ENCODE measurements around the gene TCEA3. TPM values are rescaled to one million over a fixed set of nuclear protein-coding genes. Genes with fewer than 3 reads are reported as not detected.

The TCEA3 gene
- polyA plus RNA-seq, 3 donors, result 0.26 to 0.52 TPM; not detected in 1

DNA sequence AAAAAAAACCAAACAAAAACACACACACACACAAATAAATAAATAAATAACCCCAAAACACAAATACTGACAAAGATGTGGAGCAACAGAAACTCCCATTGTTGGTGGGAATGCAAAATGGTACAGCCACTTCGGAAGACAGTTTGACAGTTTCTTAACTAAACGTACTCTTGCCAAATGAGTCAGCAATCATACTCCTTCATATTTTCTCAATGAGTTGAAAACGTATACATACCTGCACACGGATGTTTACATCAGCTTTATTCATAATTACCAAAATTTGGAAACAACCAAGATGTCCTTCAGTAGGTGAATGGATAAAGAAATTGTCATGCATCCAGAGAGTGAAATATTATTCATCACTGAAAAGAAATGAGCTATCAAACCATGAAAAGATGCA lies 36.0 kb upstream of the TCEA3 start:
- Mint-ChIP-seq H3K4me1 (no peaks in the 10 kb centered on the region), H3K27me3 (ENCODE audit: low read depth in 3 of 3) (peaks cover 5 to 15% (median 13%) of the 10 kb centered on the region in 3 donors), H3K27ac (no peak overlapping the region), H3K36me3 (no peaks in the 10 kb centered on the region), H3K9me3 (no peaks in the 10 kb centered on the region), H3K4me3 (no peak overlapping the region)
- Histone ChIP-seq H3K4me3 (replicated peaks in 1 of 3; ENCODE audit: low read depth in 2 of 3, low read length in 3 of 3) (no peak overlapping the region), H3K36me3 (replicated peaks in 1 of 2; ENCODE audit: control insufficient read depth in 1 of 2, insufficient read depth in 2 of 2, low read length in 2 of 2) (no peaks in the 10 kb centered on the region), H3K4me2 (replicated peaks; ENCODE audit: extremely low read depth, low read length, poor library complexity, severe bottlenecking) (no peak overlapping the region), H3K9me3 (replicated peaks in 1 of 2; ENCODE audit: control insufficient read depth in 1 of 2, insufficient read depth in 1 of 2, low read length in 2 of 2) (no peaks in the 10 kb centered on the region), H3K27me3 (ENCODE audit: control insufficient read depth in 2 of 2, insufficient read depth in 2 of 2, low read length in 2 of 2) (peaks cover 0 to 6% of the 10 kb centered on the region in 2 donors), H3K27ac (ENCODE audit: low read depth in 1 of 2, low read length in 2 of 2) (no peak overlapping the region), H2AFZ (ENCODE audit: insufficient read depth, low read depth, low read length, poor library complexity, severe bottlenecking) (no peak overlapping the region), H3K9ac (ENCODE audit: insufficient read depth, low read length, poor library complexity, severe bottlenecking) (no peak overlapping the region), H3K4me1 (ENCODE audit: control insufficient read depth in 1 of 2, insufficient read depth in 2 of 2, low read length in 2 of 2) (no peaks in the 10 kb centered on the region), H4K20me1 (ENCODE audit: insufficient read depth, low read length) (no peaks in the 10 kb centered on the region), H3K79me2 (ENCODE audit: insufficient read depth, low read length) (no peaks in the 10 kb centered on the region)
- no peak for DNase-seq
- intact Hi-C loops (cut with micrococcal nuclease), result no loop called here
- TF ChIP-seq, protein P1, sequence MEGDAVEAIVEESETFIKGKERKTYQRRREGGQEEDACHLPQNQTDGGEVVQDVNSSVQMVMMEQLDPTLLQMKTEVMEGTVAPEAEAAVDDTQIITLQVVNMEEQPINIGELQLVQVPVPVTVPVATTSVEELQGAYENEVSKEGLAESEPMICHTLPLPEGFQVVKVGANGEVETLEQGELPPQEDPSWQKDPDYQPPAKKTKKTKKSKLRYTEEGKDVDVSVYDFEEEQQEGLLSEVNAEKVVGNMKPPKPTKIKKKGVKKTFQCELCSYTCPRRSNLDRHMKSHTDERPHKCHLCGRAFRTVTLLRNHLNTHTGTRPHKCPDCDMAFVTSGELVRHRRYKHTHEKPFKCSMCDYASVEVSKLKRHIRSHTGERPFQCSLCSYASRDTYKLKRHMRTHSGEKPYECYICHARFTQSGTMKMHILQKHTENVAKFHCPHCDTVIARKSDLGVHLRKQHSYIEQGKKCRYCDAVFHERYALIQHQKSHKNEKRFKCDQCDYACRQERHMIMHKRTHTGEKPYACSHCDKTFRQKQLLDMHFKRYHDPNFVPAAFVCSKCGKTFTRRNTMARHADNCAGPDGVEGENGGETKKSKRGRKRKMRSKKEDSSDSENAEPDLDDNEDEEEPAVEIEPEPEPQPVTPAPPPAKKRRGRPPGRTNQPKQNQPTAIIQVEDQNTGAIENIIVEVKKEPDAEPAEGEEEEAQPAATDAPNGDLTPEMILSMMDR (IDR thresholded peaks at IDR 0.05), result no peak
- 100% methylated on average over 1 of the region's 4 CpGs for WGBS (ENCODE audit: insufficient coverage)

DNA sequence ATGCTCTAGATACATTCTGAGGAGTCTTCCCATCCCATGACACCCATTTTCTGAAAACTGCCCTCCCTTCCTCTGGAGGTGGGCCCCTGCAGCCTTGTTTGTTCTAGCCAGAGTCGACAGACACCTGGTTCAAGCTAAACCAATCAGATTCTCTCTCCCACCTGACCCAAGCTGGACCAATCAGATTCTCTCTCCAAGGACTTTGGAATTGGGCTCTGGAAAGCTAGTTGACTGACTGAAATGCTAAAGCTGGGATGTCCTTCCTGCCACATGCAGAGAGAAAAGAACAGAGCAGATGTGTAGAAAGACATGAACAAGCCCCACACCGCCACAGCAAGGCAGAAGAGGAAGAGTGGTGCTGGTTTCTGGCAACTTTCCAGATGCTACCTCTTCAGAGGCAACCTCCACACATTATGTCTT lies 34.8 kb upstream of the TCEA3 start:
- H3K27ac ChIP-seq (ENCODE audit: low read depth in 1 of 2, low read length in 2 of 2), result no peak overlapping the region
- no peaks in the 10 kb centered on the region for H3K9me3 ChIP-seq (replicated peaks in 1 of 2; ENCODE audit: control insufficient read depth in 1 of 2, insufficient read depth in 1 of 2, low read length in 2 of 2)
- Mint-ChIP-seq H3K36me3 (no peaks in the 10 kb centered on the region), H3K27ac (no peak overlapping the region), H3K9me3 (no peaks in the 10 kb centered on the region), H3K27me3 (ENCODE audit: low read depth in 3 of 3) (peaks cover 5 to 18% (median 12%) of the 10 kb centered on the region in 3 donors), H3K4me1 (no peaks in the 10 kb centered on the region), H3K4me3 (no peak overlapping the region)
- TF ChIP-seq, protein P1 (IDR thresholded peaks at IDR 0.05), result no peak
- no peaks in the 10 kb centered on the region for H3K36me3 ChIP-seq (replicated peaks in 1 of 2; ENCODE audit: control insufficient read depth in 1 of 2, insufficient read depth in 2 of 2, low read length in 2 of 2)
- no peaks in the 10 kb centered on the region for H3K79me2 ChIP-seq (ENCODE audit: insufficient read depth, low read length)
- DNase-seq, result no peak
- no peak overlapping the region for H3K4me2 ChIP-seq (replicated peaks; ENCODE audit: extremely low read depth, low read length, poor library complexity, severe bottlenecking)
- H4K20me1 ChIP-seq (ENCODE audit: insufficient read depth, low read length), result no peaks in the 10 kb centered on the region
- H2AFZ ChIP-seq (ENCODE audit: insufficient read depth, low read depth, low read length, poor library complexity, severe bottlenecking), result no peak overlapping the region
- peaks cover 0 to 6% of the 10 kb centered on the region in 2 donors for H3K27me3 ChIP-seq (ENCODE audit: control insufficient read depth in 2 of 2, insufficient read depth in 2 of 2, low read length in 2 of 2)
- H3K4me3 ChIP-seq (replicated peaks in 1 of 3; ENCODE audit: low read depth in 2 of 3, low read length in 3 of 3), result no peak overlapping the region
- 57% methylated on average over 1 of the region's 2 CpGs for WGBS (ENCODE audit: insufficient coverage)
- H3K4me1 ChIP-seq (ENCODE audit: control insufficient read depth in 1 of 2, insufficient read depth in 2 of 2, low read length in 2 of 2), result no peaks in the 10 kb centered on the region
- intact Hi-C loops (cut with micrococcal nuclease), result no loop called here
- H3K9ac ChIP-seq (ENCODE audit: insufficient read depth, low read length, poor library complexity, severe bottlenecking), result no peak overlapping the region

All from CD14-positive monocyte (primary cell).